ENCODE results near the gene NIPBL.

DNA sequence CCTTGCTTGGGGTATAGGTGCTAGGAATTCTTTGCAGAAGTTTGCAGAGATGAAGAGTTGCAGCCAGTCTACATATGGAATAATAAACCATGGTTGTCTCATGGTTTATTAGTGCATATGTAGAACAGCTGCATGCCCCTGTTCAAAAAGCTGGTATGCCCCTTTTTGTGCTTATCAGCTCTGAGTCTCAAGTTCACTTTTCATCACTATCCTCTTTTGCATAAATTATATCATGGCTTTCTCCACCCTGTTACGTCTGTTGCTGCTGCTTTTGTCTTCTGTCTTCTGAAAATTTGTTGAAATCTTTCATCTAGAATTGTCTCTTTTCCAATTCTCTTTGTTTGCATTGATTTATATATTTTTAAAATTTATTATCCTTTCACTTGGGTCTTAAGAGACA, 200.6 kb downstream of the NIPBL start:
- TF ChIP-seq RAD21 (IDR thresholded peaks at IDR 0.05; ENCODE audit: low read length) (no peak), CHD2 (IDR thresholded peaks at IDR 0.05; ENCODE audit: low read length, partially characterized antibody) (no peak), TAF1 (IDR thresholded peaks at IDR 0.05; ENCODE audit: borderline replicate concordance, low read depth, low read length) (no peak), GABPA (IDR thresholded peaks at IDR 0.05; ENCODE audit: low read depth) (no peak), RFX5 (IDR thresholded peaks at IDR 0.05; ENCODE audit: low read length) (no peak), TEAD4 (IDR thresholded peaks at IDR 0.05; ENCODE audit: borderline replicate concordance, insufficient read depth) (no peak), EP300 (IDR thresholded peaks at IDR 0.05; ENCODE audit: borderline replicate concordance in 1 of 2, low read depth in 1 of 2, low read length in 1 of 2) (no peak), SIN3A (IDR thresholded peaks at IDR 0.05; ENCODE audit: borderline replicate concordance, low read depth, low read length) (no peak), NRF1 (IDR thresholded peaks at IDR 0.05; ENCODE audit: low read depth, low read length) (no peak)
- TF ChIP-seq, protein P1, sequence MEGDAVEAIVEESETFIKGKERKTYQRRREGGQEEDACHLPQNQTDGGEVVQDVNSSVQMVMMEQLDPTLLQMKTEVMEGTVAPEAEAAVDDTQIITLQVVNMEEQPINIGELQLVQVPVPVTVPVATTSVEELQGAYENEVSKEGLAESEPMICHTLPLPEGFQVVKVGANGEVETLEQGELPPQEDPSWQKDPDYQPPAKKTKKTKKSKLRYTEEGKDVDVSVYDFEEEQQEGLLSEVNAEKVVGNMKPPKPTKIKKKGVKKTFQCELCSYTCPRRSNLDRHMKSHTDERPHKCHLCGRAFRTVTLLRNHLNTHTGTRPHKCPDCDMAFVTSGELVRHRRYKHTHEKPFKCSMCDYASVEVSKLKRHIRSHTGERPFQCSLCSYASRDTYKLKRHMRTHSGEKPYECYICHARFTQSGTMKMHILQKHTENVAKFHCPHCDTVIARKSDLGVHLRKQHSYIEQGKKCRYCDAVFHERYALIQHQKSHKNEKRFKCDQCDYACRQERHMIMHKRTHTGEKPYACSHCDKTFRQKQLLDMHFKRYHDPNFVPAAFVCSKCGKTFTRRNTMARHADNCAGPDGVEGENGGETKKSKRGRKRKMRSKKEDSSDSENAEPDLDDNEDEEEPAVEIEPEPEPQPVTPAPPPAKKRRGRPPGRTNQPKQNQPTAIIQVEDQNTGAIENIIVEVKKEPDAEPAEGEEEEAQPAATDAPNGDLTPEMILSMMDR (IDR thresholded peaks at IDR 0.05), result no peak
- TF ChIP-seq, protein P2, sequence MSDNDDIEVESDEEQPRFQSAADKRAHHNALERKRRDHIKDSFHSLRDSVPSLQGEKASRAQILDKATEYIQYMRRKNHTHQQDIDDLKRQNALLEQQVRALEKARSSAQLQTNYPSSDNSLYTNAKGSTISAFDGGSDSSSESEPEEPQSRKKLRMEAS (IDR thresholded peaks at IDR 0.05; ENCODE audit: low read depth), result no peak
- TF ChIP-seq, protein P3, sequence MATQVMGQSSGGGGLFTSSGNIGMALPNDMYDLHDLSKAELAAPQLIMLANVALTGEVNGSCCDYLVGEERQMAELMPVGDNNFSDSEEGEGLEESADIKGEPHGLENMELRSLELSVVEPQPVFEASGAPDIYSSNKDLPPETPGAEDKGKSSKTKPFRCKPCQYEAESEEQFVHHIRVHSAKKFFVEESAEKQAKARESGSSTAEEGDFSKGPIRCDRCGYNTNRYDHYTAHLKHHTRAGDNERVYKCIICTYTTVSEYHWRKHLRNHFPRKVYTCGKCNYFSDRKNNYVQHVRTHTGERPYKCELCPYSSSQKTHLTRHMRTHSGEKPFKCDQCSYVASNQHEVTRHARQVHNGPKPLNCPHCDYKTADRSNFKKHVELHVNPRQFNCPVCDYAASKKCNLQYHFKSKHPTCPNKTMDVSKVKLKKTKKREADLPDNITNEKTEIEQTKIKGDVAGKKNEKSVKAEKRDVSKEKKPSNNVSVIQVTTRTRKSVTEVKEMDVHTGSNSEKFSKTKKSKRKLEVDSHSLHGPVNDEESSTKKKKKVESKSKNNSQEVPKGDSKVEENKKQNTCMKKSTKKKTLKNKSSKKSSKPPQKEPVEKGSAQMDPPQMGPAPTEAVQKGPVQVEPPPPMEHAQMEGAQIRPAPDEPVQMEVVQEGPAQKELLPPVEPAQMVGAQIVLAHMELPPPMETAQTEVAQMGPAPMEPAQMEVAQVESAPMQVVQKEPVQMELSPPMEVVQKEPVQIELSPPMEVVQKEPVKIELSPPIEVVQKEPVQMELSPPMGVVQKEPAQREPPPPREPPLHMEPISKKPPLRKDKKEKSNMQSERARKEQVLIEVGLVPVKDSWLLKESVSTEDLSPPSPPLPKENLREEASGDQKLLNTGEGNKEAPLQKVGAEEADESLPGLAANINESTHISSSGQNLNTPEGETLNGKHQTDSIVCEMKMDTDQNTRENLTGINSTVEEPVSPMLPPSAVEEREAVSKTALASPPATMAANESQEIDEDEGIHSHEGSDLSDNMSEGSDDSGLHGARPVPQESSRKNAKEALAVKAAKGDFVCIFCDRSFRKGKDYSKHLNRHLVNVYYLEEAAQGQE (IDR thresholded peaks at IDR 0.05; ENCODE audit: low read depth, low read length), result no peak

All from SK-N-SH (cell line).